Body of pancreas (tissue), 4 donors: ENCODE measurements around the gene ASB2.

ENCODE experiments used
- POLR2A ChIP-seq, 3 donors: fragments of 450-650 bp; IDR thresholded peaks; one replicate each; pipeline ENCODE4 v1.6.1; 2016; ENCODE audit warnings: antibody characterized with exemption in 3 of 3, mild to moderate bottlenecking in 2 of 3
- TF ChIP-seq, protein P1 (sequence below), 7 experiments: fragments of 450-650 bp in 4 of 7; fragments of 200-600 bp in 3 of 7; sonication (generic) in 3 of 7; IDR thresholded peaks; one replicate each; pipeline ENCODE4 v1.5.1; 2016 to 2019; ENCODE audit warnings: antibody characterized with exemption in 7 of 7

DNA sequence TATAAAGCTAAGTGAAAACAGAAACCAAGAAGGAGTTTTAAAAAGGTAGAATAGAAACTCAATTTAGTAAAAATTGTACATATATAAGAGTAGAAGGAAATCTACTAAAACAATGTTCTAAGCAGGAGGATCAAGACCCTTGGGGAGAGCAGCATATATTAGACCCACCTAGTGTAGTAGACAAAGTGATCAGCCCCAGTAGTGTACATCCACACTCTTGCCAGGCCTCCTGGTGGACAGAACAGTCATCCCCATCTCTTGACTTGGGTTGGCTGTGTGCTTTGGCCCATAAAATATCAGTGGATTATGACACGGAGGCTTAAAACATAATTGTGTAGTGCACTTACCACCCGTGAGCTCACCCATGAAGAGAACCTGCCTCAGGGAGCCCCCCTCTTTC, 38.9 kb upstream of the ASB2 start:
- TF ChIP-seq POLR2A (IDR thresholded peaks at IDR 0.05): no peak
- TF ChIP-seq, protein P1, sequence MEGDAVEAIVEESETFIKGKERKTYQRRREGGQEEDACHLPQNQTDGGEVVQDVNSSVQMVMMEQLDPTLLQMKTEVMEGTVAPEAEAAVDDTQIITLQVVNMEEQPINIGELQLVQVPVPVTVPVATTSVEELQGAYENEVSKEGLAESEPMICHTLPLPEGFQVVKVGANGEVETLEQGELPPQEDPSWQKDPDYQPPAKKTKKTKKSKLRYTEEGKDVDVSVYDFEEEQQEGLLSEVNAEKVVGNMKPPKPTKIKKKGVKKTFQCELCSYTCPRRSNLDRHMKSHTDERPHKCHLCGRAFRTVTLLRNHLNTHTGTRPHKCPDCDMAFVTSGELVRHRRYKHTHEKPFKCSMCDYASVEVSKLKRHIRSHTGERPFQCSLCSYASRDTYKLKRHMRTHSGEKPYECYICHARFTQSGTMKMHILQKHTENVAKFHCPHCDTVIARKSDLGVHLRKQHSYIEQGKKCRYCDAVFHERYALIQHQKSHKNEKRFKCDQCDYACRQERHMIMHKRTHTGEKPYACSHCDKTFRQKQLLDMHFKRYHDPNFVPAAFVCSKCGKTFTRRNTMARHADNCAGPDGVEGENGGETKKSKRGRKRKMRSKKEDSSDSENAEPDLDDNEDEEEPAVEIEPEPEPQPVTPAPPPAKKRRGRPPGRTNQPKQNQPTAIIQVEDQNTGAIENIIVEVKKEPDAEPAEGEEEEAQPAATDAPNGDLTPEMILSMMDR (IDR thresholded peaks at IDR 0.05): no peak
